ENCODE measurements around the gene NRARP.

NRARP gene

GRCh38 chr9:137278061-137278701 is 23.9 kb downstream of the NRARP start:
- H4K20me1 ChIP-seq (ENCODE audit: insufficient read depth, low read length), result no peaks in the 10 kb centered on the region
- no peaks in the 10 kb centered on the region for H3K9me3 ChIP-seq (replicated peaks; ENCODE audit: insufficient read depth, low read length)
- no peaks in the 10 kb centered on the region for H3K9me2 ChIP-seq (replicated peaks; ENCODE audit: insufficient read depth, low read length)
- H2AFZ ChIP-seq (ENCODE audit: low read length), result peak overlapping the region; percentile 75
- peak overlapping the region; percentile 70; the same call in 1 of the 2 replicates for H3K9ac ChIP-seq (ENCODE audit: low read length)
- TF ChIP-seq EZH2 (optimal IDR thresholded peaks at IDR 0.05; ENCODE audit: low read depth, low read length) (no peak), EZH2phosphoT487 (IDR thresholded peaks at IDR 0.05; ENCODE audit: low read length) (no peak)
- TF ChIP-seq, protein P1, sequence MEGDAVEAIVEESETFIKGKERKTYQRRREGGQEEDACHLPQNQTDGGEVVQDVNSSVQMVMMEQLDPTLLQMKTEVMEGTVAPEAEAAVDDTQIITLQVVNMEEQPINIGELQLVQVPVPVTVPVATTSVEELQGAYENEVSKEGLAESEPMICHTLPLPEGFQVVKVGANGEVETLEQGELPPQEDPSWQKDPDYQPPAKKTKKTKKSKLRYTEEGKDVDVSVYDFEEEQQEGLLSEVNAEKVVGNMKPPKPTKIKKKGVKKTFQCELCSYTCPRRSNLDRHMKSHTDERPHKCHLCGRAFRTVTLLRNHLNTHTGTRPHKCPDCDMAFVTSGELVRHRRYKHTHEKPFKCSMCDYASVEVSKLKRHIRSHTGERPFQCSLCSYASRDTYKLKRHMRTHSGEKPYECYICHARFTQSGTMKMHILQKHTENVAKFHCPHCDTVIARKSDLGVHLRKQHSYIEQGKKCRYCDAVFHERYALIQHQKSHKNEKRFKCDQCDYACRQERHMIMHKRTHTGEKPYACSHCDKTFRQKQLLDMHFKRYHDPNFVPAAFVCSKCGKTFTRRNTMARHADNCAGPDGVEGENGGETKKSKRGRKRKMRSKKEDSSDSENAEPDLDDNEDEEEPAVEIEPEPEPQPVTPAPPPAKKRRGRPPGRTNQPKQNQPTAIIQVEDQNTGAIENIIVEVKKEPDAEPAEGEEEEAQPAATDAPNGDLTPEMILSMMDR (IDR thresholded peaks at IDR 0.05; ENCODE audit: low read length), result no peak
- H3K36me3 ChIP-seq (replicated peaks; ENCODE audit: insufficient read depth, low read length), result no peaks in the 10 kb centered on the region
- no peak for DNase-seq
- H3K4me1 ChIP-seq (ENCODE audit: low read length), result peaks cover 3% of the 10 kb centered on the region; the same call in 1 of the 2 replicates
- H3K4me3 ChIP-seq (ENCODE audit: low read length), result peak overlapping the region; percentile 74
- H3K27me3 ChIP-seq (replicated peaks; ENCODE audit: insufficient read depth, low read length), result no peaks in the 10 kb centered on the region
- peak overlapping the region; percentile 79 for H3K4me2 ChIP-seq (ENCODE audit: low read depth, low read length)
- H3K27ac ChIP-seq (ENCODE audit: low read length), result no peak overlapping the region; the same call in 1 of the 2 replicates
- H3F3A ChIP-seq (ENCODE audit: insufficient read depth, low read length), result no peaks in the 10 kb centered on the region
- H3K79me2 ChIP-seq (ENCODE audit: low read length), result peaks cover 8% of the 10 kb centered on the region; the same call in 1 of the 2 replicates

DNA sequence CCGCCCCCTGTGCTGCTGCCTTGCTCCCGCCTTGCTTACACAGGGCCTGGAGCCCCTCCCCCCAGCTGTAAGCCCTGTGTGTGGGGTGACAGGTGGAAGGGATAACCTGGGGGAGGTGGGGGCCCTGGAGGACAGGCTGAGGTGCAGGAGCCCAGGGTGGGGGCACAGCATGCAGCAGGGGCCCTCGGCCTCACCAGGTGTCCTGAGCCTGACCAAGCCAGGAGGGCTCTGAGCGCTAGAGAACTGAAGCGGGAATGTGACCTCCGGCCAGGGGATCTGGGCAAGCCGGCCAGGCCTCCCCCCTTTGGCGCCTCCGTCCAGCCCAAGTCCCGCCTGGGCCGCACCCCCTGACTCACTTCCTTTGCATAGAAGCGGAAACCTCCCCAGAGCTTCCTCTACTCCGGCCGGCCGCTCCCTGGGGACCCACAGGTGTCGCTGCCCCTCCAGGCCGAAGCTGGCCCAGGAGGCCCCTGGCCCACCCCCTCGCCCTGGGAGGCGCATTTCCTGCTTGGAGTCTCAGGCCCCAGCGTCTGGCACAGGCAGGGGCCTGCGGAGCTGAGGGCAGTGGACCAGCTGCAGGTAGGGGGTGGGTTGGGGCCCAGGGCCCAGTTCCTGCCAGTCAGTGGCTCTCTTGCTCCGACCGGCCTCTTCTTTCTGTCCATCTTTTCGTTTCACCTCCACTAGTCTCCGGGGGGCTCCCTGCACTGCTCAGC is 24.6 kb downstream of the NRARP start, which contains the start of gene TOR4A:
Gene TOR4A (plus strand): TSS at position 398 of the 713 bp plus-strand sequence. CDS start 964 bp downstream, outside the sequence.
- H3K27me3 ChIP-seq (replicated peaks; ENCODE audit: insufficient read depth, low read length), result no peaks in the 10 kb centered on the region
- DNase-seq, result peak; percentile 73
- H3K79me2 ChIP-seq (ENCODE audit: low read length), result peaks cover 8% of the 10 kb centered on the region; the same call in 1 of the 2 replicates
- H3F3A ChIP-seq (ENCODE audit: insufficient read depth, low read length), result no peaks in the 10 kb centered on the region
- H3K9me3 ChIP-seq (replicated peaks; ENCODE audit: insufficient read depth, low read length), result no peaks in the 10 kb centered on the region
- peak within 1 kb of the TSS; percentile 79 for H3K4me2 ChIP-seq (ENCODE audit: low read depth, low read length)
- peak within 1 kb of the TSS; percentile 10; the same call in 1 of the 2 replicates for H3K27ac ChIP-seq (ENCODE audit: low read length)
- no peaks in the 10 kb centered on the region for H3K36me3 ChIP-seq (replicated peaks; ENCODE audit: insufficient read depth, low read length)
- peak within 1 kb of the TSS; percentile 75 for H2AFZ ChIP-seq (ENCODE audit: low read length)
- TF ChIP-seq EZH2 (optimal IDR thresholded peaks at IDR 0.05; ENCODE audit: low read depth, low read length), result no peak
- TF ChIP-seq, protein P1 (IDR thresholded peaks at IDR 0.05; ENCODE audit: low read length), result peak; percentile 35
- peaks cover 3% of the 10 kb centered on the region; the same call in 1 of the 2 replicates for H3K4me1 ChIP-seq (ENCODE audit: low read length)
- no peaks in the 10 kb centered on the region for H4K20me1 ChIP-seq (ENCODE audit: insufficient read depth, low read length)
- H3K9me2 ChIP-seq (replicated peaks; ENCODE audit: insufficient read depth, low read length), result no peaks in the 10 kb centered on the region
- H3K9ac ChIP-seq (ENCODE audit: low read length), result peak within 1 kb of the TSS; percentile 70
- H3K4me3 ChIP-seq (ENCODE audit: low read length), result peak within 1 kb of the TSS; percentile 74

GRCh38 chr9:137276473-137277328 is 25.4 kb downstream of the NRARP start:
- Histone ChIP-seq H3K4me1 (ENCODE audit: low read length) (peaks cover 3% of the 10 kb centered on the region; the same call in 1 of the 2 replicates), H3K36me3 (replicated peaks; ENCODE audit: insufficient read depth, low read length) (no peaks in the 10 kb centered on the region), H3K4me2 (ENCODE audit: low read depth, low read length) (peak overlapping the region; percentile 79; the same call in 1 of the 2 replicates), H3K4me3 (ENCODE audit: low read length) (no peak overlapping the region; the same call in 1 of the 2 replicates), H3K27ac (ENCODE audit: low read length) (no peak overlapping the region), H3K9me2 (replicated peaks; ENCODE audit: insufficient read depth, low read length) (no peaks in the 10 kb centered on the region), H3K9me3 (replicated peaks; ENCODE audit: insufficient read depth, low read length) (no peaks in the 10 kb centered on the region), H3K9ac (ENCODE audit: low read length) (peak overlapping the region; percentile 70; the same call in 1 of the 2 replicates), H3K79me2 (ENCODE audit: low read length) (peaks cover 8% of the 10 kb centered on the region; the same call in 1 of the 2 replicates), H2AFZ (ENCODE audit: low read length) (peak overlapping the region; percentile 75; the same call in 1 of the 2 replicates), H4K20me1 (ENCODE audit: insufficient read depth, low read length) (no peaks in the 10 kb centered on the region), H3F3A (ENCODE audit: insufficient read depth, low read length) (no peaks in the 10 kb centered on the region), H3K27me3 (replicated peaks; ENCODE audit: insufficient read depth, low read length) (no peaks in the 10 kb centered on the region)
- TF ChIP-seq EZH2phosphoT487 (IDR thresholded peaks at IDR 0.05; ENCODE audit: low read length) (no peak), EZH2 (optimal IDR thresholded peaks at IDR 0.05; ENCODE audit: low read depth, low read length) (no peak)
- TF ChIP-seq, protein P1 (IDR thresholded peaks at IDR 0.05; ENCODE audit: low read length), result no peak
- no peak for DNase-seq
